Esophagus squamous epithelium (tissue), 5 donors: ENCODE results near the gene DYNC1I1. TPM values are rescaled to one million over a fixed set of nuclear protein-coding genes. Genes with fewer than 3 reads are reported as not detected.

ENCODE experiments used
- DNase-seq: peaks from one replicate; lab custom pipeline; 2025; lab: John Stamatoyannopoulos, UW
- H3K27ac ChIP-seq, 4 donors: fragments of 200-600 bp; sonication (generic); one replicate each; pipeline ENCODE4 v1.5.1; 2016 to 2019; ENCODE audit warnings: mild to moderate bottlenecking in 1 of 4
- H3K27me3 ChIP-seq, 4 donors: fragments of 200-600 bp; sonication (generic); 1 replicate in 3 of 4; 2 replicates in 1 of 4; pipeline versions ENCODE4 v1.5.1 to v1.6.0; 2017 to 2021; ENCODE audit warnings: antibody characterized with exemption in 1 of 4
- H3K36me3 ChIP-seq, 3 donors: fragments of 200-600 bp; sonication (generic); one replicate each; pipeline ENCODE4 v1.5.1; 2016 to 2019
- H3K4me1 ChIP-seq, 3 donors: fragments of 200-600 bp; sonication (generic); one replicate each; pipeline ENCODE4 v1.5.1; 2017 to 2019
- H3K4me3 ChIP-seq, 4 donors: fragments of 200-600 bp; sonication (generic); 1 replicate in 3 of 4; 2 replicates in 1 of 4; pipeline ENCODE4 v1.5.1; 2016 to 2019; ENCODE audit warnings: mild to moderate bottlenecking in 2 of 4, moderate library complexity in 1 of 4
- H3K9me3 ChIP-seq, 3 donors: fragments of 200-600 bp; sonication (generic); one replicate each; pipeline ENCODE4 v1.5.1; 2016 to 2019
- POLR2A ChIP-seq, 4 donors: fragments of 450-650 bp; IDR thresholded peaks; one replicate each; pipeline ENCODE4 v1.6.1; 2017; ENCODE audit warnings: antibody characterized with exemption in 4 of 4, mild to moderate bottlenecking in 4 of 4, moderate library complexity in 3 of 4
- WGBS, 2 donors: methylation state at CpG; one replicate each; pipeline ENCODE4 v1.1.5; 2018; 5-methylcytosine and 5-hydroxymethylcytosine counted together
- intact Hi-C: fragments of 100-400 bp; cut with DNase I; formaldehyde crosslinking; loops from one replicate; pipeline ENCODE4 v1.15.0; 2022
- total RNA-seq, 4 donors: library from RNA; depleted of rRNA; stranded (reverse); fragments of >200 nt; gene quantifications; one replicate each; pipeline ENCODE4 v1.1.0, GENCODE V29; 2016
- TF ChIP-seq, protein P1 (sequence below), 6 experiments: fragments of 450-650 bp in 4 of 6; fragments of 200-600 bp in 2 of 6; sonication (generic) in 2 of 6; IDR thresholded peaks; one replicate each; pipeline ENCODE4 v1.5.1; 2016 to 2019; ENCODE audit warnings: antibody characterized with exemption in 6 of 6, mild to moderate bottlenecking in 4 of 6, moderate library complexity in 4 of 6
- donor health status: DM: yes; HTN: yes; CAD: no.

DYNC1I1 gene
- total RNA-seq, 4 donors from 2014 or later: 2.0 to 8.0 (median 2.4) TPM

DNA sequence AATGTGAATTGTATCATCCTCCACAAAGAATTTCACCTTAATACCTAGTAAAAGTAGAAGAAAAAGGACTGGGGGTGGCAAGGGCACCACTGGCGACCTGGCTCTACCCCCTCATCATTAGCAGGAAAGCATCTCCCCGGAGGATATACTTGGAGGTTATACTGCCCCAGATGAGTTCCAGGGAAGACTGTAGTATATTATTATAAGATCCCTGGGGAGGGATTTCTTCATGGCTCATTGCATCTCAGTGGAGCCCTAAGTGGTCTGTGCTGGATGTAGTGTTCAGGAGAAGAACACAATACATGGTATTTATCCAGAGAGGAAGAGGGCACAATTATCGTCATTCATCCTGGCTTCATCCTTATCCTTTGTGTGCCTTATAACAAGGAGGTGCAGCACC, 14.2 kb upstream of the DYNC1I1 start:
- intact Hi-C loops: no loop called here
- H3K4me3 ChIP-seq: no peak overlapping the region

DNA sequence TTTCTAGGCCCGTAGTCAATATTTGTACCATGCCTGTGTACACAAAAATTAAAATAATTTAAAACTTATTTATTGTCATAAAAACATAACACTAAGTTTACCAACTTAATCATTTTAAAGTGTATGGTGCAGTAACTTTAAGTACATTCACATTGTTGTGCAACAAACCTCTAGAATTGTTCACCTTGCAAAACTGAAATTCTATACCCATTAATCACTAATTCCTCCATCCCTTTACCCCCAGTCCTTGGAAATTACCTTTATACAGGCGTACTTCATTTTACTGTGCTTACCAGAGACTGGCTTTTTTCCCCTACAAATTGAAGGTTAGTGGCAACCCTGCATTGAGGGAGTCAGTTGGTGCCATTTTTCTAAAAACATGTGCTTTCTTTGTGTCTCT, 6.3 kb upstream of the DYNC1I1 start:
- Histone ChIP-seq H3K27ac (no peak overlapping the region), H3K36me3 (no peaks in the 10 kb centered on the region), H3K4me3 (no peak overlapping the region), H3K27me3 (no peaks in the 10 kb centered on the region), H3K9me3 (no peaks in the 10 kb centered on the region), H3K4me1 (no peaks in the 10 kb centered on the region)
- intact Hi-C loops: no loop called here
- WGBS, 2 donors: 78 to 84% methylated on average over 2 of the region's 2 CpGs
- TF ChIP-seq, protein P1, sequence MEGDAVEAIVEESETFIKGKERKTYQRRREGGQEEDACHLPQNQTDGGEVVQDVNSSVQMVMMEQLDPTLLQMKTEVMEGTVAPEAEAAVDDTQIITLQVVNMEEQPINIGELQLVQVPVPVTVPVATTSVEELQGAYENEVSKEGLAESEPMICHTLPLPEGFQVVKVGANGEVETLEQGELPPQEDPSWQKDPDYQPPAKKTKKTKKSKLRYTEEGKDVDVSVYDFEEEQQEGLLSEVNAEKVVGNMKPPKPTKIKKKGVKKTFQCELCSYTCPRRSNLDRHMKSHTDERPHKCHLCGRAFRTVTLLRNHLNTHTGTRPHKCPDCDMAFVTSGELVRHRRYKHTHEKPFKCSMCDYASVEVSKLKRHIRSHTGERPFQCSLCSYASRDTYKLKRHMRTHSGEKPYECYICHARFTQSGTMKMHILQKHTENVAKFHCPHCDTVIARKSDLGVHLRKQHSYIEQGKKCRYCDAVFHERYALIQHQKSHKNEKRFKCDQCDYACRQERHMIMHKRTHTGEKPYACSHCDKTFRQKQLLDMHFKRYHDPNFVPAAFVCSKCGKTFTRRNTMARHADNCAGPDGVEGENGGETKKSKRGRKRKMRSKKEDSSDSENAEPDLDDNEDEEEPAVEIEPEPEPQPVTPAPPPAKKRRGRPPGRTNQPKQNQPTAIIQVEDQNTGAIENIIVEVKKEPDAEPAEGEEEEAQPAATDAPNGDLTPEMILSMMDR (IDR thresholded peaks at IDR 0.05): no peak
- TF ChIP-seq POLR2A (IDR thresholded peaks at IDR 0.05): no peak
- DNase-seq: no peak

More for the DNA sequence above, 14.2 kb upstream of the DYNC1I1 start:
- no peak for TF ChIP-seq POLR2A (IDR thresholded peaks at IDR 0.05)
- TF ChIP-seq, protein P1 (IDR thresholded peaks at IDR 0.05): no peak
- WGBS, 2 donors: 40 to 61% methylated on average over 3 of the region's 3 CpGs
- Histone ChIP-seq H3K4me1 (no peaks in the 10 kb centered on the region), H3K27me3 (peaks cover 0 to 6% (median 0%) of the 10 kb centered on the region in 4 donors), H3K27ac (no peak overlapping the region), H3K36me3 (no peaks in the 10 kb centered on the region), H3K9me3 (no peaks in the 10 kb centered on the region)
- no peak for DNase-seq

DNA sequence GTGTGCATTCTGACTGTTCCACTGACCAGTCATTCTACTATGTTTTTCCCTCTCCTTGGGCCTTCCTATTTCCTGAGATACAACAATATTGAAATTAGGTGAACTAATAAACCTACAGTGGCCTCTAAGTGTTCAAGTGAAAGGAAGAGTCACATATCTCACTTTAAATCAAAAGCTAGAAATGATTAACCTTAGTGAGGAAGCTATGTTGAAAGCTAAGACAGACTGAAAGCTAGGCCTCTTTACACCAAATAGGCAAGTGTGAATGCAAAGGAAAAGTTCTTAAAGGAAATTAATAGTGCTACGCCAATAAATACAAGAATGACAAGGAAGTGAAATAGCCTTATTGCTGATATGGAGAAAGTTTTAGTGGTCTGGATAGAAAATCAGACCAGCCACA, 5.7 kb upstream of the DYNC1I1 start:
- DNase-seq: no peak

DNA sequence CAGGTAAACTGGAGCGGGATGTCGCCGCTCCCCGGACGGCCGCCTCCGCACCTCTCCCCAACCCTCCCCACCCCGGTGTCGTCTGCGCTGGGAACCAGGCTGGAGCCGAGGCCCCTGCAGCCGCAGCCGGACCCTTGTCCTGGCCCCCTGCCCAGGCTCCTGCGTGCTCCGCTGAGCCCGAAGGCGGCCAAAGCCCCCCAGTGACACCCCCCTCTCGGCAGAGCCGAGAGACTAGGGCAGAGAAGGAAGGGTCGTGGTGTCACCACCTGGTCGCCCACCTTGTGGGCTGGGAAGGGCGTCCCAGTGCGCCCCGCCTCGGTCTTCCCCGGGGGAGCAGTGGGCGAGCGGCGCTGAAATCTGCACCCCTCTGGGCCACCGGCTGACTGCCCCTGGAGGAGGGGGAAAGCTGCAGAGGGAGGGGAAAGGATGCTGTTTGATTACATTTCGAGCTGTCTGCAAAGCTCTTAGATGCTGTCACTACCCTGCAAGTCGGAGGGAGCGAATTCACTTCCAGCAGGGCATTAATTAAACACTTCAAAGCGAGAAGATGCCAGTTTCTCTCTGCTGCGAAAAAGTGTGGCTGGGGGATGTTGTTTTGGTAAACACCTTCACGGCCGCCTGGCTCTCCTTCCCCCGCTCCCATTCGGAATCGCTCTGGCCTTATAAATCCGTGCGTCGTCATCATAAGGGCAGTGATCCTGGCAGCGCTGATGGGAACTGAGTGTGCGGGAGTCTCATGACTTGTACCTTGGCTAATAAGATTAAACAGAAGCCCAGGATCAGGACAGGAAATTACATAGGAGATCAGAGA, 622 bp downstream of the DYNC1I1 start:
- peaks cover 0 to 5% (median 0%) of the 10 kb centered on the region in 4 donors for H3K27me3 ChIP-seq
- DNase-seq: no peak
- H3K4me3 ChIP-seq: peak overlapping the region; percentile 53 to 72 (median 63)
- H3K9me3 ChIP-seq: no peaks in the 10 kb centered on the region
- H3K36me3 ChIP-seq: no peaks in the 10 kb centered on the region
- H3K4me1 ChIP-seq: peaks cover 5 to 29% (median 5%) of the 10 kb centered on the region in 3 donors
- intact Hi-C loops: no loop called here
- 29 to 31% methylated on average over 15 to 20 of the region's 45 CpGs for WGBS, 2 donors
- TF ChIP-seq, protein P1 (IDR thresholded peaks at IDR 0.05): no peak
- peak in 1 of 4 donors; percentile 9 for TF ChIP-seq POLR2A (IDR thresholded peaks at IDR 0.05)
- H3K27ac ChIP-seq: peak overlapping the region; percentile 2 to 66 (median 46)

More for the DNA sequence above, 5.7 kb upstream of the DYNC1I1 start:
- intact Hi-C loops: no loop called here
- H3K36me3 ChIP-seq: no peaks in the 10 kb centered on the region
- H3K4me1 ChIP-seq: no peaks in the 10 kb centered on the region
- TF ChIP-seq, protein P1 (IDR thresholded peaks at IDR 0.05): no peak
- no peak for TF ChIP-seq POLR2A (IDR thresholded peaks at IDR 0.05)
- H3K27me3 ChIP-seq: no peaks in the 10 kb centered on the region
- WGBS, 2 donors: 77 to 89% methylated on average over 1 of the region's 1 CpG
- H3K27ac ChIP-seq: no peak overlapping the region
- no peak overlapping the region for H3K4me3 ChIP-seq
- no peaks in the 10 kb centered on the region for H3K9me3 ChIP-seq

DNA sequence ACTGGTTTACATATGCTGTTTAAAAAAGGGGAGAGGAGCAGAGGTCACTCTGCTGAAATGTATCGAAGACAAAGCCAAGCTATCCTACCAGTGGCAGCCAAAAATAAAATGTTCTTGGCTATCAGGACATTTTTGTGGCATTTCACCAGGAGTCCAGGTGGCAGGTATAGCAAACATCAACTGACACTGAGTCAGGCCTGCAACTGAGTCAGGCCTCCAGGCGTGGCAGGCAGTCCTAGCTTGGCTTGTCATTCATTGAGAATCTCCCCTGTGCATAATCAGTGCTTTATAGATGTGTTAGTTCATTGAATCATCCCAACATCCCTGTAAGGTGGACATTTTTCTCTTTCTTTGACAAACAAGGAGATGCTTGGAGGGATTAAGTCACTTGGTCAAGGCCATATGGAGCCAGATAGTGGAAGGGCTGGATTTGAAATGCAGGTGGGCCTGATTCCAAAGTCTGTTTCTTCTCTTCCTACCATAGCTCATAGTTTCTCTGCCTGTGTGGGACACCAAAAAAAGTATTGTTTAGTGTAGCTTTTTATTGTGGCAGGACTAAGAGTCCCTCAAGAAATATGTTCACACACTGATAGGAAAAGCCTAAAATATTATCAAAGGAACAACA, 4.3 kb downstream of the DYNC1I1 start:
- WGBS, 2 donors: 59 to 80% methylated on average over 2 of the region's 2 CpGs
- Histone ChIP-seq H3K27me3 (peaks cover 0 to 5% (median 0%) of the 10 kb centered on the region in 4 donors), H3K9me3 (no peaks in the 10 kb centered on the region), H3K36me3 (no peaks in the 10 kb centered on the region), H3K27ac (no peak overlapping the region), H3K4me3 (no peak overlapping the region), H3K4me1 (peaks cover 5 to 29% (median 5%) of the 10 kb centered on the region in 3 donors)
- no peak for DNase-seq
- no peak for TF ChIP-seq POLR2A (IDR thresholded peaks at IDR 0.05)
- TF ChIP-seq, protein P1 (IDR thresholded peaks at IDR 0.05): no peak
- intact Hi-C loops: no loop called here
